ENCODE data around the gene SHD. TPM values are rescaled to one million over a fixed set of nuclear protein-coding genes. Genes with fewer than 3 reads are reported as not detected.

The SHD gene
- total and polyA plus RNA-seq, 2 of the 13 experiments (the other 11 are each of a cell fraction or from before 2014, with no cell fraction given), result 0.11 to 0.20 TPM

- peak; percentile 86 for TF ChIP-seq ZNF710 (CRISPR knock-in tag; IDR thresholded peaks at IDR 0.05; ENCODE audit: borderline replicate concordance)
- no peak for TF ChIP-seq TBX2 (CRISPR knock-in tag; IDR thresholded peaks at IDR 0.05; ENCODE audit: borderline replicate concordance)
- peak; percentile 81 for TF ChIP-seq YY1 (IDR thresholded peaks at IDR 0.05; ENCODE audit: insufficient read depth, insufficient replicate concordance, low read depth, low read length)
- TF ChIP-seq HDAC2 (CRISPR knock-in tag; IDR thresholded peaks at IDR 0.05), result peak; percentile 64
- peak; percentile 22; the same call in 1 of the 2 replicates for TF ChIP-seq HNF4G (IDR thresholded peaks at IDR 0.05; ENCODE audit: borderline replicate concordance, low read depth, low read length)
- TF ChIP-seq HNF4G (CRISPR knock-in tag; IDR thresholded peaks at IDR 0.05; ENCODE audit: borderline replicate concordance, low read depth), result no peak
- no peak for TF ChIP-seq ZNF276 (CRISPR knock-in tag; IDR thresholded peaks at IDR 0.05; ENCODE audit: low read depth)
- TF ChIP-seq JARID2 (CRISPR knock-in tag; IDR thresholded peaks at IDR 0.05; ENCODE audit: insufficient replicate concordance), result peak; percentile 14
- TF ChIP-seq HMGXB4 (CRISPR knock-in tag; IDR thresholded peaks at IDR 0.05; ENCODE audit: borderline replicate concordance in 1 of 2, low read depth in 1 of 2), result peak; percentile 44 to 89; a peak in 2 of 4 replicates
- no peak for TF ChIP-seq TEF (CRISPR knock-in tag; IDR thresholded peaks at IDR 0.05)
- TF ChIP-seq ATF4 (CRISPR knock-in tag; IDR thresholded peaks at IDR 0.05), result no peak
- peak; percentile 81 for TF ChIP-seq ZBTB25 (CRISPR knock-in tag; IDR thresholded peaks at IDR 0.05)
- TF ChIP-seq ZNF224 (CRISPR knock-in tag; IDR thresholded peaks at IDR 0.05), result no peak; the same call in 1 of the 2 replicates
- peak; percentile 51; the same call in 1 of the 2 replicates for TF ChIP-seq MAZ (IDR thresholded peaks at IDR 0.05; ENCODE audit: borderline replicate concordance, low read depth, low read length)
- no peak for TF ChIP-seq MAZ (CRISPR knock-in tag; IDR thresholded peaks at IDR 0.05; ENCODE audit: low read depth)
- no peak for TF ChIP-seq ZBTB20 (CRISPR knock-in tag; IDR thresholded peaks at IDR 0.05; ENCODE audit: borderline replicate concordance, low read depth)
- no peak for TF ChIP-seq ZNF101 (CRISPR knock-in tag; IDR thresholded peaks at IDR 0.05; ENCODE audit: borderline replicate concordance, low read depth)
- TF ChIP-seq ATF1 (CRISPR knock-in tag; IDR thresholded peaks at IDR 0.05), result peak; percentile 98
- peak; percentile 67 for TF ChIP-seq POLR2AphosphoS5 (IDR thresholded peaks at IDR 0.05; ENCODE audit: low read depth, low read length)
Observed at GRCh38 chr19:4246767-4247593, 32.1 kb upstream of the SHD start, which contains the start of gene YJU2 (continued).
